Occipital lobe (tissue), 2 donors: ENCODE results near the gene TEAD3. TPM values are rescaled to one million over a fixed set of nuclear protein-coding genes. Genes with fewer than 3 reads are reported as not detected.

ENCODE experiments used
- DNase-seq: peaks from one replicate; lab custom pipeline; 2025; lab: John Stamatoyannopoulos, UW
- total RNA-seq: library from RNA; depleted of rRNA; stranded (reverse); fragments of >200 nt; gene quantifications from one replicate; pipeline ENCODE4 v1.2.3, GENCODE V29; 2014

The TEAD3 gene
- total RNA-seq, 1 donor from 2014 or later = 0.16 TPM

DNA sequence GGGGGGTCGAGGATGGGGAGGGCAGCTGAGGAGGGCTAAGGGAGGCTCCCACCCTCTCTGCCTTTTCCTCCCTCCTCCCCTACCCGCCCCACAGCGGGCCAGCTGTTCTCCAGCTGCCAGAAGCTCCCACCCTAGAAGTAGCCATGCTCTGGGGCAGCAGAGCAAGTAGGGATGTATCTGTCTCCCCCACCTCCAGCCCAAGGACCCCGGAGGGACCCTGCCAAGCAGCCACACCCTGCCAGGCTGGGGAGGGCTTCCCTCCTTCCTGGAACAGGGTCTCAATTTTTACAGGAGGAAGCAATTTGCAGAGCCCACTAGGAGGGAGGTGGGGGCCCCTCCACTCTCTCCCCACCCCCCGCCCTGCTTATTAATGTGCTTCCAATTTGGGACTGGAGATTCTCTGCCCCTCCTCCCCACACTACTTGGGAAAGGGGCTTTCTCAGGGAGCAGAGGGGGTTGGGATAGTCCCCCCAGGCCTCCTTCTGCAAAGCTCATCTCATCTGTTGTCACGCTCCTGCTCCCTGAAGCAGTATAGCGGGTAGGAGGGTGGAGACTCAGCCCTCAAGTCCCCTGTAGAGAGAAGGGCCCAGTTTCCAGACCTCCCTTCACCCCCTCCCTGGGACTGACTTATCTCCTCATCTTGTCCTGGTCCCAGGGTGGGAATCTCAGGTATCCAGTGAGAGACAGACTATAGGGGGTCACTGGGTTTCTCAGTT is 4.5 kb downstream of the TEAD3 start:
- DNase-seq = no peak

DNA sequence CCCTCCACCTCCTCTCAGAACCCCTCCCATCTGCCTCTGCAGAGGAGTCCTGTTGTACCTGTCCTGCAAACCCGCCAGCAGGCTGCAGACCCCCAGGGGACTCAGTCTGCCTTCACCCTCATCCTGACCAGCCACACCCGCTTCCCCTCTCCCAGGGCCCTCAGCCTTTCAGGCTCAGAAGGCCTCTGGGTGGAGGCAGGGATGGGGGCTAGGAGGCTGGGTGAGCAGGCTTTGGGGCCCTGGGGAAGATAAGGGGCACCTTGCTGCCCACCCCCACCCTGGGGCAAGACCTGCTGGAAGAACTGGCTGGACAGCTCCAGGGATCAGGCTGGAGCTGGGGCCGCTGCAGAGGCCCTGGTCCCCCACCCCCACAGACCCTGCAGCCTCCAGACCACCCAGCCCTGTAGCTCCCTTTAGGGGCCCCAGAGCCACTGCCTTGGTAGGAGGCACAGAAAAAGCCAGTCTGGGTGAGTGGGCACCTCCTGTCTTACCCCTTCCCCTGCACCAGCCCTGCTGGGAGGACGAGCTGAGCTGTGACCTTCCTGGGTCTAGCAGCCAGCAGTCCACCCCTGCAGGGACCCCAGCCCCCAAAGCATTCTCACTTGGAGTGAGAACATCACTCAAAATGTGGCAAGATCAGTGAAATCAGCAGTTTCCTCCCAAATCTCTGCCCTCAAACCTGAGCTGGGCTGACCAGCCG is 5.2 kb downstream of the TEAD3 start:
- DNase-seq = no peak

DNA sequence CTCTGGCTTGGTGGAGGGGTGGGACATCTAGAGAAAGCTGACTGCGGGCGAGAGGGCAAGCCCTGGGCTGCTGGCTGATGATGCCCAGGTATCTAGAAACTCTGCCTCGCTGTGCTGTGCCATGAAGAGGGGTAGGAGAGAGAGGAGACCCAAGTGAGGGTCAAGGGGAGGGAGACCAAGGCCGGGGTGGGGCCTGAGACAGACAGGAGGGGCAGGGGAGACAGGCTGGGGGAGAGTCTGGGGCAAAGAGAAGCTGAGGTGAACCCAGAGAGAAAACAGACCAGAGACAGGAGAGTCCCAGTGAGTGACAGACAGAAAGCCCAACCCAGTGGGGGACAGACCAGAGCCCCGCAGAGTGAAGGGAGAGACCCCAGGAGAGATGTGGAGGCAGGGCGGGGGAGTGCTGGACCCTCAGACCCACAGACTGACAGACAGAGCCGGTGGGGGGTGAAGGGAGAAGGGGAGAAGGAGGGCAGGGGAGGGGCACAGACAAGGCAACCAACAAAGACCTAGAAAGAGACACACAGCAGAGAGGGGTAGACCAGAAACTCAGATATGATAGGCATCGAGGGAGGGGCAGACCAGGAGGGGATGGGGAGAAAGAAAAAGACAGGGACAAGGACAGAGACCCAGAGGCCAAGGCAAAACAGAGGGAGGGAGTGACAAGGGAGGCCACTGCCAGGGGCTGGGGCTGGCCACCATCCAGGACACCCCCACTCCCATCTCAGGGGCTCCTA is 5.9 kb downstream of the TEAD3 start:
- no peak for DNase-seq

DNA sequence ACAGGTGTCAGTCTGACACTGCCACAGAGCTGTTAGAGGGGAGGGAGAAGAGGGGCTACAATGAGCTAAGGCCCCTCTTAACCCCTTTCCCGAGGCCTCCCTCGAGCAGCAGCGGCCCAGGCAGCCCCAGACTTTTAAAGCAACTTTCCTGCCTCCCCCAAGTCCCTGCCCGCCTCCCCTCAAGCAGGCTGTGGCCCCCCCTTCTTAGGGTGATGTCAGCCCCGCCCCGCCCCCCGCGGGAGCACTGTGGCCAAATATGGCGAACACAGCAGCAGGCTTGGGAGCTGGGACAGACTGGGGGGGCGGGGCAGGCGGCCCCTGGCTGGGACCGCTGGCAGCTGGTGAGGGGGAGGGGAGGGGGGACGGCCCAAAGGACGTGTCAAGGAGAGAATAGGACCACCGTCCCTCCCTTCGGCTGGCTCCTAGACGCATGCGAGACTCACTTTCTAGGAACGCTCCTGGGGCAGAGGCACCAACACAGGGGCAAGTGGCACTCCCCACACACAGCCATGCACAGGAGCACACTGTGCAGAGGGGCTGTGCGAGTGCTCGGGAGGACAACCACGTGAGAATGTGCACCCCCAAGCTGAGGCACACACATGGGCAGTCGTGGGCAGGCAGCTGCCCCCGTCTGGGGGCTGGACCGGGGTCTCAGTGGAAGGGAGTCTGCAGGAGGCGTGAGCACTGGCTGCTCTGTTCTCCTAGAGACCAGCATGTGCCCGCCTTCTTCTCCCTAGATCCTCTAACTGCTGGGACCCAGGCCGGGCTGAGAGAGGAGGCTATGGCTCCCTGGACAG is 6.7 kb downstream of the TEAD3 start:
- no peak for DNase-seq

DNA sequence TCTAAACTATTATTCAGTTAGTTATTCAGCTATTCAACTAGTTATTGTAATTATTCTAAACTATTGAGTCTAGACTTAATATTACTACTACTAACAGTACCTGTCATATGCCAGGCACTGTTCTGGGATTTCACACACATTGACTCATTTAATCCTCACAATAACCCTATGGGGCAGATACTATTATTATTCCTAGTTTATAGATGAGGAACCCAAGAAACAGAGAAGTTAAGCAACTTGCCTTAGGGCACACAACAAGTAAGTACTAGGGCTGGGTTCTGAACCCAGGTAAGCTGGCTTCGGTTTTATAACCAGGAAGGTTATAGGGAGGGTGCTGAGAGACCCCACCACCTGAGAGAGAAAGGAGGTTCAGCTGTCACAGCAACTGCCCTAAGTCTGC is 7.8 kb downstream of the TEAD3 start:
- DNase-seq = no peak

DNA sequence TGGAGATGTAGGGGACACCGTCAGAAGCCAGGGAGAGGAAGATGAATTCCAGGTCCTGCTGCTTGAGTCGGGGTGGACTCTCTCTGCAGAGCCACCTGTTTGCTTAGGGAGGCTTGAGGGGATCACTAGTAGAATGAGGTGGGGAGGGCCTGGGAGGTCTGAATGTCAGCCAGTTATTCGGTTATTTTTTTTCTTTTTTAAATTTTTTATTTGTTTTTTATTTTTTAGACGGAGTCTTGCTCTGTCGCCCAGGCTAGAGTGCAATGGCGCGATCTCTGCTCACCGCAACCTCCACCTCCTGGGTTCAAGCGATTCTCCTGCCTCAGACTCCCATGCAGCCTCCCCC is 8.4 kb downstream of the TEAD3 start:
- no peak for DNase-seq

DNA sequence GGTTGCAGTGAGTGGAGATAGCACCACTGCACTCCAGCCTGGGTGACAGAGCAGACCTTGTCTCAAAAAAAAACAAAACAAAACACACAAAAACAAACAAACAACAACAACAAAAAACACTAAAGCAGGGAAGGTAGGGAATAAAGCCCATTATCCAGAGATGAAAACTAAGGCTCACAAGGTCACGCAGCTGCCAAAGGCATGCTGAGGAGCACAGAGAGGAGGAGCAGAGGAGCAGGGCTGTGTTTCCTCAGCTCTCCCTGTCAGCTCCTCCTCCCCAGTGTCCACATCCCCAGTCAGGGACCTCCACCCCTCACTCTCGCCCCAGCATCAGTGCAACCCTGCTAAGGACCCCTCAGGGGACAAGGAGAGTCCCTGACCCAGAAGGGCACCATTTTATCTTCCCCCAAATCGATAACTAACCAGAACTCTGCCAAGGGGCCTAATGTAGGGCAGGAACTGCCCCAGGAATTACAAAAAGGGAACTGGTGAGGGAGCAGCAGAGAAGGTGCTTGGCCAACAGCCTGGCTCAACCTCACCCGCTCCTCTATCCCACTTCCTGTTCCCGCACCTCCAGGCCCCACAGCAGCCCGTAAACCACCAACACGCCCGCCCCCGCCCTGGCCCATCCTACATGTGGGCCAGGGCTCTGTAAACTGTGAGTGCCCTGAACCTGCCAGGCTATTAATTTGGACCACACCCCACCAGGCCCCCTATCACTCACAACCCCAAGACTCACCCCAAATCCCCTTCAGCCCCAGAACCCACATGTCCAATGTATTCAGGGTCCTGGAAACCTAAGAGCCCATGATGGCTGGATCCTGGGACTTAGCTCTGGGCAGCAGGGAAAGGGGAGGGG is 9.0 kb downstream of the TEAD3 start:
- DNase-seq = no peak

DNA sequence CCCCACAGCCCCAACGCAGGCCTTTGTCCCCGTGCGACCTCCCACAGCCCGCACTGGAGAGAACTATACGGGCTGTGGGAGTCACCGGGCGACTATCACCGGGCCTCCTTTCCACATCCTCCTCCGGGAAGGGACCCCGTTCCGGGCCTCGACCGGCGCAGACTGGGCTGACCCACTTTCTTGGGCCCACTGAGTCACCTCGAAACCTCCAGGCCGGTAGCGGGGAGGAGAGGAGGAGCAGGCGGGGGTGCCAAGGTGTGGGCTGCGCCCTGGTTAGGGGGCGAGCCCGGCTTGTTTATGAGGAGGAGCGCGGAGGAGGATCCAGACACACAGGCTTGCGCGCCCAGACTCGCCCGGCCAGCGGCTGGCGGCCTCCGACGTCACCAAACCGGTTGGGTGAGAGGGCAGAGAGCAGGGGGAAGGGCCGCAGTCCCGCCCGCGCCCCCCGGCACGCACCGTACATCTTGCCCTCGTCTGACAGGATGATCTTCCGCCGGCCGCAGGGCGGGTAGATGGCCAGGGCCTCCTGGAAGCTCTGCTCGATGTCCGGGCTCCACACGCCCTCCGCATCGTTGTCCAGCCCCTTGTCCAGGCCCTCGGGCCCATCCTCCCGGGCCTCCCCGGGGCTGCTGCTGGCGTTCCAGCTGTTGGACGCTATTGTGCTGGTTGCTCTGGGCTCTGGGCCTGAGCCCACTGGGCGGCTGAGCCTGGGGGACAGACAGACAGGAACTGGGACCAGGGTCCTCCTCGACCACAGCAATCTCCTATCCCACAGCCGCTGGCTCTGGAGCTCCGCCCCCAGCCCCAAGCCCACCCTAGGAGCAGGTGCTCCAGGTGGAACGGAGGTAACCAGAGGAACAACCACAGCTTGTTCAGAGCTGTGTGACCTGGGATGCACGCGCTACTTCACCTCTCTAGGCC is 10.6 kb downstream of the TEAD3 start:
- DNase-seq = no peak

DNA sequence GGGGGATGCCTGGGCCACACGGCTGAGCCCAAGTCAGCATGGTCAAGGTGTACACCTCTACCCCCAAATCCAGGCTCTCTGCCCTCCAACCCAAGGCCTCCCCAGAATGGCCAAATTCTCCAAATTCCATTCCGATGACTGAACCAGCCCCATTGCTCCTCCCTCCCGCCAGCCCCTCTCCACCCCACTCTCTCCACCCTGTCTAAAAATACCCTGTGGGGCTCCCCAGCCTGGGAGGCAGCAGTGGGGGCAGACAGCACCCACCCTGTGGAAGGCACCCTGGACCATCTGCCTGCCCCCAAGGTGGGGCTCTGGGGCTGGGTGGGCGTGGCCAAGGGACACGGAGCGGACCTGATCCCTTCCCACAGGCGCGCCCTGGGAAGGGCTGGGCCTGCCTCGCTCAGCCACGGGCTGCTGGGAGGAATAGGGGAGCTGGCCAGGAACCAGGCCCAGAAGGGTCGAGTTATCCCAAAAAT is 11.4 kb downstream of the TEAD3 start:
- no peak for DNase-seq

DNA sequence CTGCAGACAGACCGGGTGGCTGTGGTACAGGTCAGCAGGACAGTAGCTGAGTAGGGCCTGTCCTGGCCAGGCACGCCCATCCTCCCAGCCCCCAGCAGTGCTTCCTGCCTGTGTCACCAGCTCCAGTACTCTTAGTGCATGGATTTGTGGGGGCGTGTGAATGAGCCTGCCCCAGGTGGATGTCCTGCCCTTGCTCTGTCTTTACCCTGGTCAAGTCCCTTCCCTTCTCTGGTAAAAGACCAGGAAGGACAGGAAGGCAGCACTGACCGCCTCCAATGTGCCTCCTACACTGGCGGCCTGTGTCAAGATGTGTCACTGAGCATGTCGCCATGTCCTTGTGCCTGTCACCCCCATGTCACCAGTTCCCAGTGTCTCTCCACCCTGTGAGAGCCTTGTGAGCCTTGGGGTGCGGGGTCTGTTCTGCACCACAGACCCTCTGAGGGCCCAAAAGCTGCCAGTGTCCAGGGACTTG is 11.9 kb downstream of the TEAD3 start:
- no peak for DNase-seq

DNA sequence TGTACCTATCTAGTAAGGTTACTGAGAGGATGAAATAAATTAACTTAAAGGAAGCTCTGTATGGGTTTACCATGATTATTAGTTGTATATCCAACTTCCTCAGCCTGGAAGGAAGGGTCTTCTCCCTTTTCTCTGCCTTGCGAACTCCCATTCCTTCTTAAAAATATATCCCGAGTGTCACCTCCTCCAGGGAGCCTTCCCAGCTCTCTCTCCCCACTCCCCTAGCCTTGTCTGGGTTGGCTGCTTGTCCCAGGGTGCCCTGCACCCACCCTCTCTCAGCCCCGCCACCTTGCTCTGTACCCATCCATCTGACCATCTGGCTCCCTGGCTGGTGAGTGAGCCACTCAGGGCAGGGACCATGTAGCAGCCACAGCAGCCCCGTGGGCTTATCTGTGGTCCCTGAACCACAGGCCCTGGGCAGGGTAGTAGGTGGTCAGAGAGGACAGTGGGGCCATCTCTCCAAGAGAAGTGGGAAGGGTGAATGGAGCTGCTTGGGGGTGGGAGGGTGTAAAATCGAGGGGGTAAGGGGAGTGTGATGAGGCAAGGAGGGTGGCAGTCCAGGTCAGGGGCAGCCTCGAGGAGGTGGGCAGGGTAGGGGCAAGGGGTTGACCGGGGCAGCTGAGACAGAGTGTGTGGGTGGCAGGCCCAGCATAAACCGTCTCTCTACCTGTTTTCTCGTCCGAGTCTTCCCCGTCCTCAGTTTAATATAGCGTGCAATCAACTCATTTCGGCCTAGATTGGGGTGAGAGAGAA is 12.8 kb downstream of the TEAD3 start:
- no peak for DNase-seq

DNA sequence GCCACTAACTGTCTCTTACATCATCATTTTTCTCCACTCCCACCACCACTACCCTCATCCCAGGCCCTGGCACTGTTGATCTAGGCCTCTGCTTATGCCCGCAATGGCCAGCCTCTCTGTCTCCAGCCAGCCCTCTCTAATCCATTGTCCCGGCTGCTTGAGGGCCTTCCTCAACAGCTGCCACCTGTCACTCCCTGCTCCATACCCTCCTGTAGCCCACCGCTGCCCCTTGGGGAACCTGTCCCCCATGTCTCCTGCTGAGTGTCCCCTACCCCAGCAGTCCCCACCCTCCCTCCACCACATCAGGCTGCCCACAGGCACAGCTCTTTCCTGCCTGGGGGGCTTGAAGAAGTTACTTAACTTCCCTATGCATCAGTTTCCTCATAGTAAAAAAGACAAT is 13.4 kb downstream of the TEAD3 start:
- DNase-seq = no peak

DNA sequence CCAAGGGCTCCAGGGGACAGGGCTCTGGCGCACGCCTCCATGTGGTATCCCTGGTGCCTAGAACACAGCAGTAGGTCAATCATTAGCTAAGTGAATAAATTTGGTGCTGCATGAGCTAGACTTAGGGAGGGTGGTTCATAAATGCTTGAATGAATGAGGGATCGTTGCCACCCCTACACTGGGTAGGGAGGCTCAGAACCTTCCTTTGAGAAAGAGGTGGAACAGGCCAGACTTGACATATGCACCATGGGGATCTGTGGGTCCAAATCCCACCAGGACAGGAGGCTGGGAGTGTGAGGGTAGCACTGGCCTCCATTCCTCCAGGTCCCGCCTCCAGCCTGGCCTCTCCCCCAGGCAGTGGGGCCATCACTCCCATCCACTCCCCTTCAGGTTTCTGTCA is 13.8 kb downstream of the TEAD3 start:
- DNase-seq = no peak

DNA sequence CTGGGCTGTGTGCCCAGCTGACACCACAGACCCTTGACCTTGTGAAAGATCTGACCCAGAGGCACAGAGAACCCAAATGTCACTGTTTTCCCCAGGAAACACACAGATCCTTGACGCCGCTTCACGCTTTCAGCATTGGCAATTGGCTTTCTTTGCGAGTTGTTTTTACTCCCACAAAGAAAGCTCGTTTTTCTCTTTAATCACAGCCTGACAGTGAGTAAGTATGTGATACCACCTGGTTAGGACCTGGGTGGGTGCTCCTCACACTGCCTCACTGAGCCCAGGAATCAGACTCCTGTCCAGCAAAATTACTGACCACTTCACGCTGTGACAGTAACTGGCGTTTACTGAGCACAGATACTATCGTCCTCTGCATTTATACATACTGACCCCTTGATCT is 15.7 kb downstream of the TEAD3 start:
- DNase-seq = no peak

DNA sequence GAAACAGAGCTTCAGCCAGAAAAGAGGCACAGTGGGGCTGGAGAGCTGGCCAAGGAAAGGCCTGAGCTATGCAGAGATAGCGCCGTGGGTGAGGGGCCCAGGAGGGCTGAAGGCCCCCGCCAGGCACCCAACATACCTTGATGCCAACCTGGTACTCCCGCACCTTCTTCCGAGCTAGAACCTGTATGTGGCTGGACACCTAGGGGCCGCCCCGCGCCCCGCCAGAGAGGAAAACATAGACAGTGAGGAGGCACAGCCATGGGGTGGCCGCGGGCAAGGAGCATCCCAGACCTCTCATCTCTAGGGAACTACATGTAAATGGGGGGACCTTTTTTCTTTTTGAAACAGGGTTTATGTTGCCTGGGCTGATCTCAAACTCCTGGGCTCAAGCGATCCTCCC is 16.7 kb downstream of the TEAD3 start:
- DNase-seq = no peak

DNA sequence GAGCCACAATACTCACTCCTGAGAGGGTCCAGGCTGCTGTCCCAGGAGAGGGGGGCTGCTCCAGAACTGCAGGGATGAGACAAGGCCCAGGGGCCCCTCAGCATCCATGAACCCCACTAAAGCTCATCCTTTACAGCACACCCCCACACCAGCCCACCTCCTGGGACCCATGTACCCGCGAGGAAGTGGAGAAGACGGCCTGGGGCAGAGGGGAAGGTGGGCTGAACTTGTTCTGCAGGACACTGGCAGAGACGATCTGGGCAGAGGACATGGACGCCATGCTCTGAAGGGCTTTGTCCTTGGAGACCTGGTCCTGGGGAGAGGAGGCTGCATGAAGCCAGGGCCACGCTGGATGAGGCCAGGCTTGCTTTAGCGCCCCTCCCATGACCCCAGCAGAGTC is 18.6 kb downstream of the TEAD3 start:
- DNase-seq = no peak

DNA sequence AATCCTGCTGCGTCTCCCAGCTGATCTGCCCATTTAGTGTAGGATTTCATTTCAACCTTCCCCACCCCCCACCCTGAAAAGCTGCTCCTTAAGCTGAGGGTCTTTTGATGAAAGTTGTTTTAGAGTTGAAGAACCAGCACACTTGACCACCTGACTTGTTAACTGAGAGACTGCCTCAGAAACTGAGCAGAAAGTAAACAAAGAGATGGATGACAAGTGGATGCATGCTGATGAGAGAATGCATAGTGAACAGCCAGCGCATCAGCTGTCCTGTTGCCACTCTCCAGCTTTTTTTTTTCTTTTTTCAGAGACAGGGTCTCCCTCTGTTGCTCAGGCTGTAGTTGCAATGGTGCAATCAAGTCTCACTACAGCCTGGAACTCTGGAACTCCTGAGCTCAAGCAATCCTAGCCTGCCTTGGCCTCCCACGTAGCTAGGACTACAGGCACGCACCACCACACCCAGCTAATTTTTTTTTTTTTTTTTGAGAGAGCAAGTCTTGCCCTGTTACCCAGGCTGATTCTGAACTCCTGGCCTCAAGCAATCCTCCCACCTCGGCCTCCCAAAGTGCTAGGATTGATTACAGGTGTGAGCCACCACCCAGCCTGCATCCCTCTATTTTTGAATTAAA is 19.2 kb downstream of the TEAD3 start:
- DNase-seq = no peak

DNA sequence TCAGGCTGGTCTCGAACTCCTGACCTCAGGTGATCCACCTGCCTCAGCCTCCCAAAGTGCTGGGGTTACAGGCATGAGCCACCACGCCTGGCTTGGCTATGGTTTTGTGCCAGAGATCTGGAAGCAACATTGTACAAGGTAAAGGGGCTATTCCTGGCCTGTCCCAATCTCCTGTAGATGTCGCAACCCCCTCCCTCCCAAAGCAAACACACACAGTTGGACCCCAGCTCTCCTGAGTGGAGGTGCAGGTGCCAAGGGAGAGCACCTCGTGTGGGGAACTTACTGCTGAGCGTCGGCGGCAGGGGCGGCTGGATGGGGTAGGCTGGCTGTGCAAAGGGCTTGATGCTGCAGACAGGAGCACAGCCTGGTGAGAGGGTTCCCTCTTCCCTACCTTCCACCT is 19.9 kb downstream of the TEAD3 start:
- no peak for DNase-seq
